Activated CD4-positive, alpha-beta T cell treated with anti-CD3 and anti-CD28 coated beads for 1 hour (primary cell): ENCODE data around the gene TMCO6.
"Not testable (repeated sequence)": the region's sequence is repeated elsewhere in the genome, so short reads cannot be mapped to it uniquely, and the experiment has no call there.

Experiments used
- DNase-seq: peaks from one replicate; pipeline ENCODE4 v3.0.0-alpha.2; 2020

TMCO6 gene

DNA sequence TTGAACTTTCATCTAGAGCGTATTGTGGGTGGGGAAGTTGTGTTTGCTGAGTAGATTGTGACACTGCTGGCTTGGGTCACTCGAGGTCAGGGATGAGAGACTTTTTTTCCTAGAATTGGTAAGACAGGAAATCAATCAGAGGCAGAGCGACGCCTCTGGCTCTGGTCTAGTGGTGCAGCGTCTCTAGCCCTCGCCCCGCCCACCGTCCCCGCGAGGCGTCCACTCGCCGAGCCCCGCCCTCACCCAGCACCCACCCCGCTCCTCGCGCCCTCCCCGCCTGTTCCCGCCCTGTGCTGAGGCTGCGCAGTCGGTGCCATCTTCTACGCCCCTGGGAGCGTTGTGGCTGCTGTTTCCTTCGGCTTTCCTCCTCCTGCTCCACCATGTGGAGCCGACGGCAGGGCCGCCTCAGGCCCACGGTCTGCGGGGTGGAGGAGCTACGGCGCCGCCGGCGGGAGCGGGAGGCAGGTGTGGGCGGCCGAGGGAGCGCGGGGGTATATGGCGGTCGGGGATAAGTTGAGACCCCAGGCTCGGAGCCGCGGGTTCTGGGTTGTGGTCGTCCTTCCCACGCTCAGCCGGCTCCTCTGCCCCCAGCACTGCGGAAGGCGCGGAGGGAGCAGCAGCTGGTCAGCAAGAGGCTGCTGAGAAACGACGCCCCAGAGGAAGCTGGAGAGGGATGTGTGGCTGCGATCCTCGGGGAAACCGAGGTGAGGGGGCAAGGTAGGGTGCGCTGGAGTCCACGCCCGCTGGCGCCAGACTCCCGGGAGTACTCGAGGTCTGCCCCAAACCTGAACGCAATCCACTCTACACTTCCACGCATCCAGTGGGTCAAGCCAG is at the start of gene TMCO6:
Gene TMCO6 (plus strand): TSS at position 304 of the 834 bp plus-strand sequence. CDS start 77 bp downstream, at position 381.
- DNase-seq, result peak; percentile 93

DNA sequence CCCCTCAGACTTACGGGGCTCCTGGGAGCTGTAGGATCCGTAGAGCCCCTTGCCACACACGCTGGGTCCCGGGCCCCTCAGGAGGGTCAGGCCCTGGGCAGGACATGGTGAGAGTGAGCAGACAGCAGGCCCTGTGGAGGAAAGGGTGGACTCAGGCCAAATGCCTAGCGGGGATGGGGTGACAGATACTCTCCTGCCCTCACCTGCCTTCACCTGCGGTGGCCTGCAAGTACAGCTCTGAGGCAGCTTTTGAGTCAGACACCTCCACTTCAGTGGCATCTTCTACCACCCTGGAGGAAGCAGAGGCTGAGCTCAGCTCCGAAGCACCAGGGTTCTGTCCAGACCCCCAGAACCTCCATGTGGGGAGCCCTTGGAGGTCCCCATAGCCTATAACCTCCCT is 48.4 kb upstream of the TMCO6 start:
- no peak for DNase-seq

DNA sequence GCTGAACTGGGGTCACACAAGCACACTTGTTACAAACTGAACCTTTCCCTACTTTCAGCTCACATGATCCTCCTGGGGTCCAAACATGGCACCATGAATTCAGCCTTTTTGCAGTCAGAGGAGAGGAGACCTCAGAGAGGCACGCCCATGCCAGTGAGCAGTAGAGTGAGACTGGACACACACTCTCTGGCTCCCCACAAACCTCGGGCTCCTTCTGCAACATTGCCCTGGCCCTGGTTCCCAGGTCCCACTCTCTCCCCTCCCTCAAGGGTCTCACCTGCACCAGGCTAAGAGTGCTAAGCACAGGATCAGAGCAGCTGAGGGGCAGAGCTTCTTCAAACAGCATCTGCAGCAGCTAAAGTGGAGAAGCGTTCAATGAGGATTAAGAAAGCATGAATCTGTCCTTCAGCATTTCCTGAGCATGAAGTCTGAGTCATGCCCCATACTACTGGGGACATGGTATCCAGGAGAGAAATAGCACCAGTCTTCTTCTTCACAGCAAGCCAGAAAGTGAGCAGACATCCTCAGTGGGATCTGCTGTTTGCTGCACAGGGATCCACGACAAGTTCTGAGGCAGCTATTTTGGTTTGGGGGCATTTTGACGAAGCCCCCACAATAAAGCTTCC is 47.4 kb upstream of the TMCO6 start:
- DNase-seq, result no peak

DNA sequence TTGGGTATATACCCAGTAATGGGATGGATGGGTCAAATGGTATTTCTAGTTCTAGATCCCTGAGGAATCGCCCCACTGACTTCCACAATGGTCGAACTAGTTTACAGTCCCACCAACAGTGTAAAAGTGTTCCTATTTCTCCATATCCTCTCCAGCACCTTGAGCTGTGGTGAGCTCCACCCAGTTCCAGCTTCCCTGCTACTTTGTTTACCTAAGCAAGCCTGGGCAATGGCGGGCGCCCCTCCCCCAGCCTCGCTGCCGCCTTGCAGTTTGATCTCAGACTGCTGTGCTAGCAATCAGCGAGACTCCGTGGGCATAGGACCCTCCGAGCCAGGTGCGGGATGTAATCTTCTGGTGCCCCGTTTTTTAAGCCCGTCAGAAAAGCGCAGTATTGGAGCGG is 46.2 kb upstream of the TMCO6 start:
- not testable (repeated sequence) for DNase-seq

DNA sequence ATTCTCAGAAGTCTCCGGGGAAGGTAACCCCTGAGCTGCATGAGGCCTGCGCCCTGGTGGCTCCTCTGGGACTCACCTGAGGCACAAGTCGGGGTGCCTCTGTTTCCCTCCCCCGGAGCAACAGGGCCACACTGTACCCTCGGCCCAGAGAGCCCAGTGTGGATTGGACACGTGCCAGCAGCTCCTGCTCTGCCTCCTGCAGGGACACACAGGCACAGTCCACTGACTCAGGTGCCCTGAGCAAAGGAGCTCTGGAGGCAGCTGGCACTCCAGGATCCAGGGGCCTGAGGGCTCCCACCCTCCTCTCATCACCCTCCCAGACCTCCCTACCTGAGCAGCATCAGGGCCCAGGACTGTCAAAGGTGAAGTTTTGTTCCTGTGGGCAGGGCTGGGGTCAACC is 45.1 kb upstream of the TMCO6 start:
- no peak for DNase-seq

DNA sequence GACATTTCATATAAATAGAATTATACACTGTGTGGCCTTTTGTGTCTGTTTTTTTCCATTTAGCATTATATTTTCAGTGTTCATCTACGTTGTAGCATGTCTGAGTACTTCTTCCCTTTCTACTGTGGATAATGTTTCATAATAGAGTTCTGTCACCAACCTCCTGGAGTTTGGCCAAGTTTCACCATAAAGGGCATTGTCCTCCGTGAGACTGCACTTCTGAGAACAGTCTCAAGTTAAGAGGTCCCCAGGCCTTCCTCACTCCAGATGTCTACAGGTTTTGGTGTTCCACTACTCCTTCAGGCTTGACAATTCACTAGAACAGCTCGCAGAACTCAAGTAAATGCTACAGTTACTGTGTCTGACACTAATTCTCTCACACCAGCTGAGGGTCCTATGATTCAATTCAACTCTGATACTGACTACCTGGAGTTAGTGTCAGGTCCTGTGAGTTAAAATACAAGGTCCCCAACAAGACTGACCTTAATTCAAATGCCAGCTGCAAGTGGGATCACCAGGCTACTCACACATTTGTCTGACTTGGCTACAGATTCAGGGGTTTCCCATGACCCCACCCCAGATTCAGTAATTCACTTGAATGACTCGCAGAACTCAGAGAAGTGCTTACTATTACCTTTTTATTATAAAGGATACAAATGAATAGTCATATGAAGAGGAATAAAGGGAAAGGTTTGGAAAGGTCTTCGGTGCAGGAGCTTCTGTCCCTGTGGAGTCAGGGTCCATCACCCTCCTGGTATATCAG is 43.5 kb upstream of the TMCO6 start:
- no peak for DNase-seq

DNA sequence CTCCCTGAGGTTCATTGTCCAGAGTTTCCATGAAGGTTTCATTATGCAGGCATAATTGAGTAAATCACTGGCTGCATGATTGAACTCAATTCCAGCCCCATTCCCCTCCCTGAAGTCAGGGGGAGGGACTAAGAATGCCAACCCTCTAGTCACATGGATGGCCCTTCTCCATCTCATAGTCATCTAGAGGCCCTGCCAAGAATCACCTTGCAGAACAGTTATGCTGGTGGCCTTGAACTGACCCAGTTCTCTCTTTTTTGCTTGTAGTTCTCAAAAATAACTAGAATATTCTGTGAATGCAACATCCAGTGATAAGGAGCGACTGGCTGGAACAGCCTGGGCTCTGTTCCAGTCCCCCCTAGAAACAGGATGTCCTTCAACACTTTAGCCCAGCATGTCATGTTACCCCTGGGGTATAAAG is 42.9 kb upstream of the TMCO6 start:
- DNase-seq, result no peak

DNA sequence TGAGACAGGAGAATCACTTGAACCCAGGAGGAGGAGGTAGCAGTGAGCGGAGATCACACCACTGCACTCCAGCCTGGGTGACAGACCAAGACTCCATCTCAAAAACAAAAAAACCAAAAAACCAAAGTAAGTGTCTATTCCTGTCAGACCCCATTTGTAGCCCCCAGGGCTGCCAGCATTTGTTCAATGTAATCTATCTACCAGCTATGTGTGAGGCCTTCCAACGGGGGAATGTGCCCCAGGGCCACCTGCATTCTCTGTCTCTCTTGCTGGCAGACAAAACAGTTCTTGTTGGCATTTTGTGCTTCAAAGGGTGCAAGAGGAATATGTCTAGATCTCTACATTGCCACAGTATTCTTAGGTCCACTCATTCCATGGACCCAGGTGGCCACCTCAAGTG is 40.4 kb upstream of the TMCO6 start:
- DNase-seq, result no peak

DNA sequence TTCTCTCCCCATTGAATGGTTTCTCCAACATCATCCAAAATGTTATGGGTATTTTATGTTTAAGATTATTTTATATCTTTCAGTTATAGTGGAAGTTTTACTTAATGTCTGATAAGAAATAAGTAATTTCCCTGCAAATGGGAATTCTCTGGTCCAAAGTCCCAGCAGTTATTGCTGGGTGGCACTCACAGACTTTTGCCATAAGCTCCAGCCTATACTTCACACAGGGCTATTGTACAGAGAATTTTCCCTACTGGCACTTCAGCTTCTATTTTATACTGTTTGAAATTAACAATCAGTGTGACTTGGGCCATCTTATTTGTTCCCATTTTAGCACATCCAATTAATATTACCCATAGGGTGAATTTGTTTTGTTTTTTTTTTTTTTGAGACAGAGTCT is 39.2 kb upstream of the TMCO6 start:
- no peak for DNase-seq

DNA sequence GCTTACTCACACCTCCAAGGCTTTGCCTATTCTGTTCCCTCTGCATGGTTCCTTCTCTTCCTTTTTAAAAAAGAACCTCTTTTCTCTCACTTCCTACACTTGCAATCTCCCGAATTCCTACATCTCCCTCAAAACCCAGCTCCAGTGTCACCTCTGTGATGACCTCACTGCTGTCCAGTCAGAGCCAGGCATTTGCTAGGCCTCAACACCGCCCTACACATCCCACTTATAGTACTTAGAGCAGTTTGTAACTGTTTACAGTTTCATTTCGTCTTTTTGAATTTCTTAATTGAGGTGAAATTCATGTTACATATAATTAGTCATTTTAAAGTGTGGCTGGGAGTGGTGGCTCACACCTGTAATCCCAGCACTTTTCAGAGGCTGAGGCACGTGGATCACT is 37.1 kb upstream of the TMCO6 start:
- DNase-seq, result no peak

DNA sequence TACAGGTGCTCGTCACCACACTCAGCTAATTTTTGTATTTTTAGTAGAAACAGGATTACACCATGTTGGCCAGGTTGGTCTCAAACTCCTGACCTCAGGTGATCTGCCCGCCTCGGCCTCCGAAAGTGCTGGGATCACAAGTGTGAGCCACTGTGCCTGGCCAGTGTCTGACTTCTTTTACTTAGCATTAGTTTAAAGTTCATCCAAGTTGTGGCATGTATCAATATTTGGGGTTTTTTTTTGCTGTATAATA is 35.9 kb upstream of the TMCO6 start:
- DNase-seq, result not testable (repeated sequence)

DNA sequence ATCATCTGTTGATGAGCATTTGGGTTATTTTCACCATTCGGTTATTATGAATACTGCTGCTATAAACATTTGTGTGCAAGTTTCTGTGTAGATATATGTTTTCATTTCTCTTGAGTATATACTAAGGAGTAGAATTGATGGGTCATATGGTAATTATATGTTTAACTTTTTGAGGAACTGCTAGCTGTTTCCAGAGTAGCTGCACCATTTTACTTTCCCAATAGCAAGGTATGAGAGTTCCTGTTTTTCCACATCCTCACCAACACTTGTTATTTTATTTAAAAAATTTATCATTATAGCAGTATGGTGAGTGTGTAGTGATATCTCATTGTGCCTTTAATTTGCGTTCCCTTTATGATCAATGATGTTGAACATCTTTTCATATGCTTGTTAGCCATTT is 35.5 kb upstream of the TMCO6 start:
- no peak for DNase-seq

DNA sequence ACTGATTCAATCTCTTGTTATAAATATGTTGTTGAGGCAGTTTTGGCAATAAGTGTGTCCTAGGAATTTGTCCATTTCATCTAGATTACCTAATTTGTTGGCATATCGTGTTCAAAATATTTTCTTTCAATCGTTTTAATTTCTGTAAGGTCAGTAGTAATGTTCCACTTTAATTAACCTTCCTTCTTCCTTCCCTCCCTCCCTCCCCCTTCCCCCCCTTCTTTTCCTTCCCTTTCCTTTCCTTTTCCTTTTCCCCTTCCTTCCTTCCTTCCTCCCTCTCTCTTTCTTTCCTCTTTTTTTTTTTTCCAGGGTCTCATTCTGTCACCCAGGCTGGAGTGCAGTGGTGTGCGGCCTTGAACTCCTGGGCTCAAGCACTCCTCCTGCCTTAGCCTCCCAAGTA is 33.4 kb upstream of the TMCO6 start:
- no peak for DNase-seq

DNA sequence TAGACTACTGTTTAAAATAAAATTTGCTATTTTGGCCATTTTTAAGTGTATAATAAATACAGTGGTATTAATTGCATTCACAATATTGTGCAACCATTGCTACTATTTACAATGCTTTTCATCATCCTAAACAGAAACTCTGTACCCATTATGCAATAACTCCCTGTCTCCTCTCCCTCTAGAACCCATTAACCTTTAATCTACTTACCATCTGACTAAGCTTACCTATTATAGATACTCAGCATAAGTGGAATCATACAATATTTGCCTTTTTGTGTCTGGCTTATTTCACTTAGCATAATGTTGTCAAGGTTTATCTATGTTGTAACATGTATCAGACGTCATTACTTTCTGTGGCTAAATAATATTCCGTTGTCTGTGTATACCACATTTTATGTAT is 32.2 kb upstream of the TMCO6 start:
- no peak for DNase-seq

DNA sequence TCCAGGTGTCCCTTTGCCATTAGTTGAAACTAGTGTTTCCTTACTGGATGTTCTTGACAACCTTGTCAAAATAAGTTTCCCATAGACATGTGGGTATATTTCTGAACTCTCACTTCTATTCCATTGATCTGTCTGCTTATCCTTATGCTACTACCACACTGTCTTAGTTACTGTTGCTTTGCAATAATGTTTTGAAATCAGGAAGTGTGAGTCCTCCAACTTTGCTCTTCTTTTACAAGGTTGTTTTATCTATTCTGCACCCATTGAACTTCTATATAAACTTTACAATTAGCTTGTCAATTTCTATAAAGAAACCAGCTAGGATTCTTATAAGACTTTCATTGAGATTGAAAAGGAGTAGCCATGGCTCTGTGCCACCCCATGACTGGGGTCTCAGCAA is 30.5 kb upstream of the TMCO6 start:
- DNase-seq, result no peak

DNA sequence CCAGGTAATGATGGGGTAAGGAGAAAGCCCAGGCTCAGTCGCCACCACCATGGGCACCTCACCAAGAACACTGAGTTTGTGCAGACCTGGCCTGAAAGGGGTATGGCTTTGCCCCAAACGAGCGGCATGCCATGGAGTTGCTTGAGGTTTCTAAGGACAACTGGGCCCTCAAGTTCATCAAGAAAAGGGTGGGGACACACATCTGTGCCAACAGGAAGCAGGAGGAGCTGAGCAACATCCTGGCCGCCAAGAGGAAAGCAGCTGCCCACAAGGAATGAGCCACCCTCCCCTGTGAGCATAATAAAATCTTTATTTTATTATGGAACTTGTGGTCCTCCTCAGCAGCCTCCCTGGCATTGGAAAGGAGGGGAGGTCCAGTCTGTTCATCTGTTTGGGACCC is 30.1 kb upstream of the TMCO6 start:
- no peak for DNase-seq

DNA sequence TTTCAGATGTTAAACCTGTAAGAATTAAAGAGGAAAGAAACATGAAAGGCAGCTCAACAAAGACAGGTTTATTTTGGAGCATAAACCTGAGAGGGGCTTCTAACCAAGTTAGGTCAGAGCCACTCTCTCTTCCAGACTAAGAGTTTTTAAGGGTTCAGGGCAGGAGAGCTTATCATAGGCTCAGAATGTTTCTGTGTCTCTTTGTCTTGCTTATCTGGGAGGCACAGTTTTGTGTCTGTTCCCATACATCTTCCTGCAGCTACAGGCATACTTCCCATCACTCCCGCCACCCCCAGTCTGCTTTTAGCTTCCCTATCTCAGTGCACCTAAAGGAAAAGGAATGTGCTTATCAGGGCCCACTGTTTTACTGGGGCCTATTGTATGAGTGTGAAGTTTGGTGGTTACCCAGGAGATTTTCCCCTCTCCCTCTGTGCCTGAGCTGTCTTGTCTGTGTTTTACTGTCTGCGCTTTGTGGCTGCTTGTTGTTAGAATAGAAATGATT is 28.2 kb upstream of the TMCO6 start:
- no peak for DNase-seq

DNA sequence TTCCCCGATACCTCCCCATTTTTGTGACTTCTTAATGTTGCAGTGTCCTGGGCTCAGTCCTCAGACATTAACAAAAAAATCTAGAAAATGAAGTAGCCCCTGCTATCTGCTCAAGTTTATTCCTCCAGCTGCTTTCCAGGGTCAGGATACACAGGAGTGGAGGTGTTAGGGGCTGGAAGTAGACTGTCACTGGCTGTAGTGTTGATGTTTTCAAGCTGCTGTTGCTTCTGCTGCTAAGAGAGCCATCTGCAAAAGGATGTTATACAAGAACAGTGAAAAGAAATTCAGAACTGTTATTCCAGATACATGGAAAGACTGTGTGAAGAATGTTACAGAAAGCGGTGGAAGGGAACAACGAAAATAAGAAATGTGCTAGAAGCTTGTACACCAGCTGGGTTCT is 16.9 kb upstream of the TMCO6 start:
- no peak for DNase-seq

DNA sequence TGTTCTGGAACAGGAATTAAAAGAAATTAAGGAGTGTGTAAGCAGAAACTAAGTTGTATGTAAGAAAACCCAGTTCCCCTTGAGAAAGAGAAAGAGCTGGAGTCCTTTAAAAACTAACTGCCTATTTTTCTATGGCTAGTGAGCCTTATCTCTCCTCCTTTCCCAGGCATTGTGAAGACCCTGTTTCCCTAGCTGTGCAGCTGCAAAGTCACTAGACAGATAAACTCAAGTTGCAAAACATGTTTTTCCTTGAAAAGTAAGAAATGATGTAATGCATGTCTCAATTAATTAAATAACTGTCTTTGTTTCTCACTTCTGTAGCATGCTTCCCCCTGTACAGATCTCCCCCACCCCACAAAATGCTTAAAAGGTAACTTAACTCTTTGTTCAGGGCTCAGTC is 16.2 kb upstream of the TMCO6 start:
- not testable (repeated sequence) for DNase-seq

DNA sequence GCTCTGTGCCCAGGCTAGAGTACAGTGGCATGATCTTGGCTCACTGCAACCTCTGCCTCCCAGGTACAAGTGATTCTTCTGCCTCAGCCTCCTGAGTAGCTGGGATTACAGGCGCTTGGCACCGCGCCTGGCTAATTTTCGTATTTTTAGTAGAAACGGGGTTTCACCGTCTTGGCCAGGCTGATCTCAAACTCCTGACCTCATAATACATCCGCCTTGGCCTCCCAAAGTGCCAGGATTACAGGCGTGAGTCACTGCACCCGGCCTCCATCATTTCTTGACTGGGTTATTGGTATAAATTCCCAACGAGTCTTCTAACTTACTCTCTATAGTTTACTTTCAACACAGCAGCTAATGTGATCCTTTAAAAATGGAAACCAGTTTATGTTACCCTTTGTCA is 14.4 kb upstream of the TMCO6 start:
- not testable (repeated sequence) for DNase-seq

DNA sequence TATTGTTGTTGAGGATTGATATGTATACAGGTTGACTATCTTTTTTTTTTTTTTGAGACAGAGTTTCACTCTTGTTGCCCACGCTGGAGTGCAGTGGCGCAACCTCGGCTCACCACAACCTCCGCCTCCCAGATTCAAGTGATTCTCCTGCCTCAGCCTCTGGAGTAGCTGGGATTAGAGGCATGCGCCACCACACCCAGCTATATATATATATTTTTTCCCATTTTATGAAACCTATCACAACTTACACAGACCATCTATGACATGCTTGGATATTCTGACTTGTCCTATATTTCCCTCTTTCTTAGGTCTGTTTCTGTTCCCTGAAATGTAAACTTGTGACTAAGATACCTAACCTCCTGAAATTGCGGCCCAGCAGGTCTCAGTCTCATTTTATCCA is 11.3 kb upstream of the TMCO6 start:
- no peak for DNase-seq

DNA sequence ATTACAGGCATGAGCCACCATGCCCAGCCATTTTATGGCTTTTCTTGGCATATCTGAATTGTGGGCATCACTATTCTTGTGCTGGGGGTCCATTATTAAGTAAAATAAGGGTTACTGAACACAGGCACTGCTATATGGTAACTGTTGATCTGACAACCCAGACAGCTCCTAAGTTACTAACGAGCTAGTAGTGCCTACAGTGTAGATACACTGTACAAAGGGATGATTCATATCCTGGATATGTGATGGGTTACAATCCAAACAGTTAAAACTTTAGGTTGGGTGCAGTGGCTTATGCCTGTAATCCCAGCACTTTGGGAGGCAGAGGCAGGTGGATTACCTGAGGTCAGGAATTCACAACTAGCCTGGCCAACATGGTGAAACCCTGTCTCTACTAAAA is 10.5 kb upstream of the TMCO6 start:
- DNase-seq, result no peak

DNA sequence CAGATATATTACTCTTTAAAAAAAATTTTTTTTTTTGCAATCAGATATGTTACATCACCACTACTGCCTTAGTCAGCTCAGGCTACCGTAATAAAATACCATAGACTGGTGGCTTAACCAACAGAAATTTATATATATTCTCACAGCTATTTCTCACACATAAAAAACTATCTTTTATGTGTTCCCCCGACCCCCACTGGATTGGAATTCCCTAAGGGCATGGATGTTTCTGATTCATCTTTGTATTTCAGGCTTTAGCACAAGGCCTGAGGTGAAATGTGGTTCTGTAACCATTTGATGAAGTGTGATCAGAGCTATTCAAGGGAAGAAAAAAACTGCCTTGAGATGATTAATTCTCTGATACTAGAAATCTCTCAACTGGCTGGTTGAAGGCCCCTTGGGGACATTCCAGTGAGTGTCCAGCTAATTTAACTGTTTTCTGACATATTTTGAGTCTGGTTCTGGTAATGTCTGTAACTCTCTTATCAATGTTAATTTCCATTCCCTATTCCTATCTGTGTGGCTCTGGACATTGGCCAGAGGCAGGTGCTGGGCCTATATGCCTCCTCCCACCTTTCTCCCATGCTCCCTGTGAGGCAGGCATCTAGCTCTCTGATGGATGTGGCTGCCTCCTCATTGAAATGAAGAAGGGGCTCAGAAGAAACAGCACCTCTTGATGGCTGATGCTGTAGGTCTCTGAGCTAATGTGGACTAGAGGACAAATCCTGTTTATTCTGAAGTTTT is 8.8 kb upstream of the TMCO6 start:
- DNase-seq, result no peak
